HepG2 (cell line): ENCODE data around the gene MRPL3. TPM values are rescaled to one million over a fixed set of nuclear protein-coding genes. Genes with fewer than 3 reads are reported as not detected.

Source experiments
- HDAC1 ChIP-seq: sonication (generic); formaldehyde crosslinking; IDR thresholded peaks from 2 replicates; pipeline ENCODE4 v1.5.1; 2020; ENCODE audit warnings: mild to moderate bottlenecking, missing genetic modification reagents
- IRX3 ChIP-seq: sonication (generic); formaldehyde crosslinking; IDR thresholded peaks from 2 replicates; pipeline ENCODE4 v1.8.1; 2023; ENCODE audit warnings: mild to moderate bottlenecking, low read depth, missing genetic modification reagents, borderline replicate concordance
- KLF12 ChIP-seq: sonication (generic); formaldehyde crosslinking; IDR thresholded peaks from 2 replicates; pipeline ENCODE4 v1.4.0; 2020; ENCODE audit warnings: missing genetic modification reagents, borderline replicate concordance
- POLR2AphosphoS5 ChIP-seq: IDR thresholded peaks from 2 replicates; pipeline ENCODE4 v1.6.1; 2012; ENCODE audit warnings: low read depth, low read length
- RAD51 ChIP-seq: fragments of 450-650 bp; IDR thresholded peaks from 2 replicates; pipeline ENCODE4 v1.6.1; 2016; ENCODE audit warnings: borderline replicate concordance
- SP1 ChIP-seq, 2 experiments: fragments of 450-650 bp in 1 of 2; sonication (generic) in 1 of 2; formaldehyde crosslinking in 1 of 2; IDR thresholded peaks; 2 replicates each; pipeline versions ENCODE4 v1.4.0 to v1.6.1; 2016 to 2020; ENCODE audit warnings: missing genetic modification reagents in 1 of 2
- ZBTB7B ChIP-seq: sonication (generic); formaldehyde crosslinking; IDR thresholded peaks from 2 replicates; pipeline ENCODE4 v1.4.0; 2020; ENCODE audit warnings: missing genetic modification reagents
- ZNF263 ChIP-seq: sonication (generic); formaldehyde crosslinking; IDR thresholded peaks from 2 replicates; pipeline ENCODE4 v1.4.0; 2020; ENCODE audit warnings: missing genetic modification reagents
- ZNF550 ChIP-seq: sonication (generic); formaldehyde crosslinking; IDR thresholded peaks from 2 replicates; pipeline ENCODE4 v1.4.0; 2020; ENCODE audit warnings: mild to moderate bottlenecking, missing genetic modification reagents, borderline replicate concordance
- ZNF619 ChIP-seq: sonication (generic); formaldehyde crosslinking; IDR thresholded peaks from 2 replicates; pipeline ENCODE4 v1.4.0; 2020; ENCODE audit warnings: mild to moderate bottlenecking, missing genetic modification reagents
- ZNF7 ChIP-seq: IDR thresholded peaks from 2 replicates; pipeline ENCODE4 v1.6.1; 2016; ENCODE audit warnings: missing biosample characterization, missing genetic modification reagents
- polyA plus RNA-seq, 8 experiments: library from polyadenylated mRNA; depleted of rRNA in 3 of 8; stranded (reverse) in 7 of 8; unstranded in 1 of 8; fragments of >200 nt; fragmentation: Illumina TruSeq in 4 of 8; extraction: Trizol in 4 of 8; gene quantifications; 2 replicates each; pipeline versions ENCODE4 v1.2.1 to v1.2.3, GENCODE V29; 2011 to 2016; ENCODE audit warnings: low read depth in 4 of 8, missing spikeins in 1 of 8, mixed read lengths in 1 of 8; ENCODE audit not compliant: insufficient read depth in 1 of 8
- total RNA-seq, 5 experiments: library from RNA; depleted of rRNA; stranded (reverse); fragments of >200 nt; fragmentation: Illumina TruSeq; extraction: Trizol; gene quantifications; 2 replicates each; pipeline ENCODE4 v1.2.3, GENCODE V29; 2016; ENCODE audit warnings: low read depth in 1 of 5
- TF ChIP-seq, protein P1 (sequence below): sonication (generic); formaldehyde crosslinking; IDR thresholded peaks from 2 replicates; pipeline ENCODE4 v1.4.0; 2020; ENCODE audit warnings: mild to moderate bottlenecking, missing genetic modification reagents
- TF ChIP-seq, protein P2 (sequence below): sonication (generic); formaldehyde crosslinking; conservative IDR thresholded peaks from 2 replicates; pipeline ENCODE4 v1.4.0; 2020; ENCODE audit warnings: missing genetic modification reagents
- TF ChIP-seq, protein P3 (sequence below): sonication (generic); formaldehyde crosslinking; IDR thresholded peaks from 2 replicates; pipeline ENCODE4 v1.9.0; 2021; ENCODE audit warnings: missing genetic modification reagents, mild to moderate bottlenecking, borderline replicate concordance
- TF ChIP-seq, protein P4 (sequence below): sonication (generic); formaldehyde crosslinking; IDR thresholded peaks from 2 replicates; pipeline ENCODE4 v1.4.0; 2020; ENCODE audit warnings: missing genetic modification reagents
- TF ChIP-seq, protein P5 (sequence below): sonication (generic); formaldehyde crosslinking; IDR thresholded peaks from 2 replicates; pipeline ENCODE4 v1.5.0; 2020; ENCODE audit warnings: missing genetic modification reagents
- TF ChIP-seq, protein P6 (sequence below): sonication (generic); formaldehyde crosslinking; IDR thresholded peaks from 2 replicates; pipeline ENCODE4 v1.5.0; 2020; ENCODE audit warnings: missing genetic modification reagents

MRPL3 gene
- total and polyA plus RNA-seq, 2 of the 13 experiments (the other 11 are each of a cell fraction or from before 2014, with no cell fraction given), result 114 to 172 TPM

DNA sequence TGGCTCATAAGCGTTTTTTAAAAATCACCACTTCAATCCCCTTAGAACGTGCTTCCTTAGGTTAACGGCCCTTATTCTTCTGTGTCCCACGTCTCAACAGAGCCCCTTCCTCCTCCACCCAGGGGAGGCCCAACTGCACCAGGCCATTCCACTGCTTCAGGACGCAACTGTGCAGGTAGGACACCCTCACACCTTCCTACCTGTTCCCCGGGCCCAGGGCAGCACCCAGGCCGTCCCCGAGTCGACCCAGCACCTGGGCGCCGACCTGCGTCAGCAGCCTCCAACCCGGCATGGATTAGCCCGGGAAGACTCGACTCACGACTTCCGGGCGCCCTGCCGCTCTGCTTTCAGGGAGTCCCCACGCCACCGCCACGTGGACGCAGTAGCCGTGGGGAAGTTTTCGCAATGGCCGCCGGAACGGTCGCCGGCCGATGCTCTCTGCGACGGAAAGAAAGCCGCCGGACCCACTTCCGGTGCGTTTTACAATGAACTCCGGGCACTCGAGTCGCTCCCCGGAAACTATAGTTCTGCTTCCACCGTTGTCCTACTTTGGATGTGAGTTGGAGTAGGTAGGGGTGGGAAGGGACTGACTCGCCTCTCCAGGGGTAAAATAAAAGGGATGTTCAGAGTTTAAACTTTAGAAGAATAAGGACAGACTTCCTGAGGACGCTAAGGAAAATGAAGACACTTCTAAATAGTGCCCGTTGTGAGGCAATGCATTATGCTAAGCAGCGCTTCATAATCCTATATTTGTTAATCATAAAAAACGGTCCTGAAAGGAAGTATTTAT is at the start of gene MRPL3 (continued):
- TF ChIP-seq, protein P1, sequence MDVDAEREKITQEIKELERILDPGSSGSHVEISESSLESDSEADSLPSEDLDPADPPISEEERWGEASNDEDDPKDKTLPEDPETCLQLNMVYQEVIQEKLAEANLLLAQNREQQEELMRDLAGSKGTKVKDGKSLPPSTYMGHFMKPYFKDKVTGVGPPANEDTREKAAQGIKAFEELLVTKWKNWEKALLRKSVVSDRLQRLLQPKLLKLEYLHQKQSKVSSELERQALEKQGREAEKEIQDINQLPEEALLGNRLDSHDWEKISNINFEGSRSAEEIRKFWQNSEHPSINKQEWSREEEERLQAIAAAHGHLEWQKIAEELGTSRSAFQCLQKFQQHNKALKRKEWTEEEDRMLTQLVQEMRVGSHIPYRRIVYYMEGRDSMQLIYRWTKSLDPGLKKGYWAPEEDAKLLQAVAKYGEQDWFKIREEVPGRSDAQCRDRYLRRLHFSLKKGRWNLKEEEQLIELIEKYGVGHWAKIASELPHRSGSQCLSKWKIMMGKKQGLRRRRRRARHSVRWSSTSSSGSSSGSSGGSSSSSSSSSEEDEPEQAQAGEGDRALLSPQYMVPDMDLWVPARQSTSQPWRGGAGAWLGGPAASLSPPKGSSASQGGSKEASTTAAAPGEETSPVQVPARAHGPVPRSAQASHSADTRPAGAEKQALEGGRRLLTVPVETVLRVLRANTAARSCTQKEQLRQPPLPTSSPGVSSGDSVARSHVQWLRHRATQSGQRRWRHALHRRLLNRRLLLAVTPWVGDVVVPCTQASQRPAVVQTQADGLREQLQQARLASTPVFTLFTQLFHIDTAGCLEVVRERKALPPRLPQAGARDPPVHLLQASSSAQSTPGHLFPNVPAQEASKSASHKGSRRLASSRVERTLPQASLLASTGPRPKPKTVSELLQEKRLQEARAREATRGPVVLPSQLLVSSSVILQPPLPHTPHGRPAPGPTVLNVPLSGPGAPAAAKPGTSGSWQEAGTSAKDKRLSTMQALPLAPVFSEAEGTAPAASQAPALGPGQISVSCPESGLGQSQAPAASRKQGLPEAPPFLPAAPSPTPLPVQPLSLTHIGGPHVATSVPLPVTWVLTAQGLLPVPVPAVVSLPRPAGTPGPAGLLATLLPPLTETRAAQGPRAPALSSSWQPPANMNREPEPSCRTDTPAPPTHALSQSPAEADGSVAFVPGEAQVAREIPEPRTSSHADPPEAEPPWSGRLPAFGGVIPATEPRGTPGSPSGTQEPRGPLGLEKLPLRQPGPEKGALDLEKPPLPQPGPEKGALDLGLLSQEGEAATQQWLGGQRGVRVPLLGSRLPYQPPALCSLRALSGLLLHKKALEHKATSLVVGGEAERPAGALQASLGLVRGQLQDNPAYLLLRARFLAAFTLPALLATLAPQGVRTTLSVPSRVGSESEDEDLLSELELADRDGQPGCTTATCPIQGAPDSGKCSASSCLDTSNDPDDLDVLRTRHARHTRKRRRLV (CRISPR knock-in tag), result 0 out of 2 replicates have a peak, but pooled peaks have one; percentile 47
- no peak for TF ChIP-seq SP1 (IDR thresholded peaks at IDR 0.05)
- TF ChIP-seq SP1 (CRISPR knock-in tag; IDR thresholded peaks at IDR 0.05), result peak; percentile 57; the same call in 1 of the 2 replicates
- peak; percentile 95; the same call in 1 of the 2 replicates for TF ChIP-seq ZNF619 (CRISPR knock-in tag)
- TF ChIP-seq, protein P2, sequence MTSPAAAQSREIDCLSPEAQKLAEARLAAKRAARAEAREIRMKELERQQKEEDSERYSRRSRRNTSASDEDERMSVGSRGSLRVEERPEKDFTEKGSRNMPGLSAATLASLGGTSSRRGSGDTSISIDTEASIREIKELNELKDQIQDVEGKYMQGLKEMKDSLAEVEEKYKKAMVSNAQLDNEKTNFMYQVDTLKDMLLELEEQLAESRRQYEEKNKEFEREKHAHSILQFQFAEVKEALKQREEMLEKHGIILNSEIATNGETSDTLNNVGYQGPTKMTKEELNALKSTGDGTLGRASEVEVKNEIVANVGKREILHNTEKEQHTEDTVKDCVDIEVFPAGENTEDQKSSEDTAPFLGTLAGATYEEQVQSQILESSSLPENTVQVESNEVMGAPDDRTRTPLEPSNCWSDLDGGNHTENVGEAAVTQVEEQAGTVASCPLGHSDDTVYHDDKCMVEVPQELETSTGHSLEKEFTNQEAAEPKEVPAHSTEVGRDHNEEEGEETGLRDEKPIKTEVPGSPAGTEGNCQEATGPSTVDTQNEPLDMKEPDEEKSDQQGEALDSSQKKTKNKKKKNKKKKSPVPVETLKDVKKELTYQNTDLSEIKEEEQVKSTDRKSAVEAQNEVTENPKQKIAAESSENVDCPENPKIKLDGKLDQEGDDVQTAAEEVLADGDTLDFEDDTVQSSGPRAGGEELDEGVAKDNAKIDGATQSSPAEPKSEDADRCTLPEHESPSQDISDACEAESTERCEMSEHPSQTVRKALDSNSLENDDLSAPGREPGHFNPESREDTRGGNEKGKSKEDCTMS, result no peak
- peak; percentile 78 for TF ChIP-seq ZNF263 (CRISPR knock-in tag)
- peak; percentile 69; the same call in 1 of the 2 replicates for TF ChIP-seq ZNF550 (CRISPR knock-in tag)
- TF ChIP-seq, protein P3, sequence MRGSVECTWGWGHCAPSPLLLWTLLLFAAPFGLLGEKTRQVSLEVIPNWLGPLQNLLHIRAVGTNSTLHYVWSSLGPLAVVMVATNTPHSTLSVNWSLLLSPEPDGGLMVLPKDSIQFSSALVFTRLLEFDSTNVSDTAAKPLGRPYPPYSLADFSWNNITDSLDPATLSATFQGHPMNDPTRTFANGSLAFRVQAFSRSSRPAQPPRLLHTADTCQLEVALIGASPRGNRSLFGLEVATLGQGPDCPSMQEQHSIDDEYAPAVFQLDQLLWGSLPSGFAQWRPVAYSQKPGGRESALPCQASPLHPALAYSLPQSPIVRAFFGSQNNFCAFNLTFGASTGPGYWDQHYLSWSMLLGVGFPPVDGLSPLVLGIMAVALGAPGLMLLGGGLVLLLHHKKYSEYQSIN (CRISPR knock-in tag), result no peak
- TF ChIP-seq, protein P4, sequence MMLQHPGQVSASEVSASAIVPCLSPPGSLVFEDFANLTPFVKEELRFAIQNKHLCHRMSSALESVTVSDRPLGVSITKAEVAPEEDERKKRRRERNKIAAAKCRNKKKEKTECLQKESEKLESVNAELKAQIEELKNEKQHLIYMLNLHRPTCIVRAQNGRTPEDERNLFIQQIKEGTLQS, result peak; percentile 56; the same call in 1 of the 2 replicates
- TF ChIP-seq ZNF7, result no peak
- TF ChIP-seq RAD51, result no peak
- TF ChIP-seq KLF12 (CRISPR knock-in tag), result peak; percentile 93
- peak; percentile 99 for TF ChIP-seq IRX3 (CRISPR knock-in tag)
- TF ChIP-seq, protein P5, sequence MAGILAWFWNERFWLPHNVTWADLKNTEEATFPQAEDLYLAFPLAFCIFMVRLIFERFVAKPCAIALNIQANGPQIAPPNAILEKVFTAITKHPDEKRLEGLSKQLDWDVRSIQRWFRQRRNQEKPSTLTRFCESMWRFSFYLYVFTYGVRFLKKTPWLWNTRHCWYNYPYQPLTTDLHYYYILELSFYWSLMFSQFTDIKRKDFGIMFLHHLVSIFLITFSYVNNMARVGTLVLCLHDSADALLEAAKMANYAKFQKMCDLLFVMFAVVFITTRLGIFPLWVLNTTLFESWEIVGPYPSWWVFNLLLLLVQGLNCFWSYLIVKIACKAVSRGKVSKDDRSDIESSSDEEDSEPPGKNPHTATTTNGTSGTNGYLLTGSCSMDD, result 0 out of 2 replicates have a peak, but pooled peaks have one; percentile 54
- peak; percentile 93 for TF ChIP-seq HDAC1
- 0 out of 2 replicates have a peak, but pooled peaks have one; percentile 16 for TF ChIP-seq ZBTB7B (CRISPR knock-in tag)
- peak; percentile 55 for TF ChIP-seq POLR2AphosphoS5
- TF ChIP-seq, protein P6, sequence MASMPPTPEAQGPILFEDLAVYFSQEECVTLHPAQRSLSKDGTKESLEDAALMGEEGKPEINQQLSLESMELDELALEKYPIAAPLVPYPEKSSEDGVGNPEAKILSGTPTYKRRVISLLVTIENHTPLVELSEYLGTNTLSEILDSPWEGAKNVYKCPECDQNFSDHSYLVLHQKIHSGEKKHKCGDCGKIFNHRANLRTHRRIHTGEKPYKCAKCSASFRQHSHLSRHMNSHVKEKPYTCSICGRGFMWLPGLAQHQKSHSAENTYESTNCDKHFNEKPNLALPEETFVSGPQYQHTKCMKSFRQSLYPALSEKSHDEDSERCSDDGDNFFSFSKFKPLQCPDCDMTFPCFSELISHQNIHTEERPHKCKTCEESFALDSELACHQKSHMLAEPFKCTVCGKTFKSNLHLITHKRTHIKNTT (CRISPR knock-in tag), result no peak
